Endodermal cell (in vitro differentiated cells): ENCODE measurements around the gene XPO6. TPM values are rescaled to one million over a fixed set of nuclear protein-coding genes. Genes with fewer than 3 reads are reported as not detected.
A peak's percentile ranks its signal among the peaks of the same experiment; 100 is the strongest.

Experiments
- DNase-seq: peaks from one replicate; pipeline ENCODE4 v3.0.0-alpha.2; 2017
- H3K27ac ChIP-seq: 2 replicates; pipeline ENCODE4 v1.5.1; 2013; ENCODE audit warnings: mild to moderate bottlenecking, low read depth, low read length, moderate library complexity
- H3K27me3 ChIP-seq: 2 replicates; pipeline ENCODE4 v1.6.1; 2013; ENCODE audit warnings: mild to moderate bottlenecking, low read length, moderate library complexity; ENCODE audit not compliant: insufficient read depth, control insufficient read depth, poor library complexity, severe bottlenecking
- H3K36me3 ChIP-seq: 2 replicates; pipeline ENCODE4 v1.7.0; 2013; ENCODE audit warnings: mild to moderate bottlenecking, low read length, moderate library complexity; ENCODE audit not compliant: control insufficient read depth, insufficient read depth
- H3K4me1 ChIP-seq: one replicate; pipeline ENCODE4 v1.7.0; 2013; ENCODE audit warnings: low read length; ENCODE audit not compliant: control insufficient read depth, insufficient read depth
- H3K4me3 ChIP-seq: 2 replicates; pipeline ENCODE4 v1.5.1; 2013; ENCODE audit warnings: mild to moderate bottlenecking, low read length, moderate library complexity
- H3K9ac ChIP-seq: 2 replicates; pipeline ENCODE4 v1.6.1; 2013; ENCODE audit warnings: mild to moderate bottlenecking, low read length, moderate library complexity; ENCODE audit not compliant: poor library complexity, severe bottlenecking; ENCODE audit errors: extremely low read depth
- H3K9me3 ChIP-seq: 2 replicates; pipeline ENCODE4 v1.6.1; 2013; ENCODE audit warnings: mild to moderate bottlenecking, low read length, moderate library complexity; ENCODE audit not compliant: control insufficient read depth
- H3K27ac Mint-ChIP-seq: 2 replicates; pipeline ENCODE4 v1.8.0; 2020; ENCODE audit warnings: mixed read lengths
- H3K27me3 Mint-ChIP-seq: 2 replicates; pipeline ENCODE4 v1.8.0; 2021; ENCODE audit warnings: mild to moderate bottlenecking, mixed read lengths; ENCODE audit not compliant: insufficient read depth
- H3K36me3 Mint-ChIP-seq: 2 replicates; pipeline ENCODE4 v1.8.0; 2020; ENCODE audit warnings: low read depth, mixed read lengths
- H3K4me1 Mint-ChIP-seq: 2 replicates; pipeline ENCODE4 v1.8.0; 2020; ENCODE audit warnings: mixed read lengths
- H3K4me3 Mint-ChIP-seq: 2 replicates; pipeline ENCODE4 v1.8.0; 2020; ENCODE audit warnings: mild to moderate bottlenecking, moderate library complexity, mixed read lengths
- H3K9me3 Mint-ChIP-seq: 2 replicates; pipeline ENCODE4 v1.8.0; 2020; ENCODE audit warnings: mild to moderate bottlenecking, mixed read lengths
- WGBS, 2 experiments: methylation state at CpG; one replicate each; pipeline versions ENCODE4 v1.1.5 to v1.1.7; 2013; ENCODE audit warnings: missing lambda C conversion rate in 2 of 2, mixed read lengths in 1 of 2; ENCODE audit not compliant: insufficient coverage in 1 of 2, insufficient read length in 1 of 2; 5-methylcytosine and 5-hydroxymethylcytosine counted together
- total RNA-seq, 2 donors: library from RNA; stranded (reverse); fragmentation: NEBNext Ultra II Directional in 1 of 2; extraction: Animal tissue kit (Norgen Biotek cat#: 25700) in 1 of 2; gene quantifications; 2 replicates in 1 of 2; 3 replicates in 1 of 2; pipeline ENCODE4 v1.2.1, GENCODE V29; 2021
- TF ChIP-seq, protein P1 (sequence below): fragments of 200-600 bp; sonication (generic); conservative IDR thresholded peaks from 2 replicates; pipeline ENCODE4 v1.5.0; 2021; ENCODE audit warnings: antibody characterized with exemption, mild to moderate bottlenecking

XPO6 gene
- total RNA-seq, 2 donors from 2014 or later: 84.7 to 92.4 TPM

DNA sequence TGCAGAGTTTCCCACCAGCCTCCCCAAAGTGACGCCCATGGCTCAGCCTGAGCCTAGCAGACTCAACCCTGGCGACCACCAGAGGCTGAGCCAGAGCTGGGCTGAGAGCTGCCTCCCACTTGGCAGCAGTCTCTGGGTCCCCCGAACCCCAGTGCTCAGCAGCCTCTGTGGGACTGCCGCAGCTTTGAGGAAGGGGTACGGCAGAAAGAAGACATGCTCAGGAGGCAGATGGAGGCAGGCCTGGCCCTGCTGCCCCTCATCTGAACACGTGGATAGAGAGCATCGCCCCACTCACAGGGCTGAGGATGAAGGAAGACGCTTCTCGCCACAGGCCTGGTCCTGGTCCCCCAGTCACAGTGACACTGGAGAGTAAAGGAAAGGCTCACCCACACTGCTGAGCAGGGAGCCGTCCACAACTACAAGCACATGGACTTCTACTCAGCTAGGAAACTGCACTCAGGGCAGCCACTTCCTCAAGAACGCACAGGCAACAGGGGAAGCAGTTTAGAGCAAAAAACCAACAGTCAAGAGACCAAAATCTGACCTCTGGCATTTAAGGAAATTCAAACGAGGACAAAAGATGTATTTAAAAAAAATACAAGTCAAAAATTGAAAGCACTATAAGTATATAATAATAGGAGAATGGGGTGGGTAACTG lies 103.0 kb downstream of the XPO6 start:
- TF ChIP-seq, protein P1, sequence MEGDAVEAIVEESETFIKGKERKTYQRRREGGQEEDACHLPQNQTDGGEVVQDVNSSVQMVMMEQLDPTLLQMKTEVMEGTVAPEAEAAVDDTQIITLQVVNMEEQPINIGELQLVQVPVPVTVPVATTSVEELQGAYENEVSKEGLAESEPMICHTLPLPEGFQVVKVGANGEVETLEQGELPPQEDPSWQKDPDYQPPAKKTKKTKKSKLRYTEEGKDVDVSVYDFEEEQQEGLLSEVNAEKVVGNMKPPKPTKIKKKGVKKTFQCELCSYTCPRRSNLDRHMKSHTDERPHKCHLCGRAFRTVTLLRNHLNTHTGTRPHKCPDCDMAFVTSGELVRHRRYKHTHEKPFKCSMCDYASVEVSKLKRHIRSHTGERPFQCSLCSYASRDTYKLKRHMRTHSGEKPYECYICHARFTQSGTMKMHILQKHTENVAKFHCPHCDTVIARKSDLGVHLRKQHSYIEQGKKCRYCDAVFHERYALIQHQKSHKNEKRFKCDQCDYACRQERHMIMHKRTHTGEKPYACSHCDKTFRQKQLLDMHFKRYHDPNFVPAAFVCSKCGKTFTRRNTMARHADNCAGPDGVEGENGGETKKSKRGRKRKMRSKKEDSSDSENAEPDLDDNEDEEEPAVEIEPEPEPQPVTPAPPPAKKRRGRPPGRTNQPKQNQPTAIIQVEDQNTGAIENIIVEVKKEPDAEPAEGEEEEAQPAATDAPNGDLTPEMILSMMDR: no peak
- H3K36me3 Mint-ChIP-seq: peaks cover 59% of the 10 kb centered on the region
- H3K4me1 Mint-ChIP-seq: no peaks in the 10 kb centered on the region

DNA sequence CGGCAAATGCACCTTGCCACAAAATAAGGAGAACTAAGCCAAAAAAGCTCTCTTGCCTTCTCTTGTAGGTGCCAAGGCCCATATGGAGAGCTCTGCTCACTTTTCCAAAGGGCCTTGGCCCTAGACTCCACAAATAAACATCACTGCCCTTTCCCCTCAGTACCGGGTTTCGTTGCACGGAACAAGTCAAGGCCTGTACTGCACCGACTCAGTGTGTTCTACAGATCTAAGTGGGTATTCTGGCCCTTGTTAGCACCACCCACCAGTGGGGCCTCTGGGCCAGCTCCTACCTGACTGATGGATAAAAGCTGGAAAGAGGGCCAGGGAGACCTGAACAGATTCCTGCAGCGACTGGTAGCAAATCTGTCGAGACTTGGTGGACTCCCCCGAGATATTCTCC lies 104.5 kb downstream of the XPO6 start:
- Mint-ChIP-seq H3K36me3 (peaks cover 65% of the 10 kb centered on the region), H3K4me3 (no peak overlapping the region), H3K4me1 (no peaks in the 10 kb centered on the region), H3K9me3 (no peaks in the 10 kb centered on the region), H3K27me3 (no peaks in the 10 kb centered on the region), H3K27ac (no peak overlapping the region)
- WGBS, 2 experiments: 91 to 97% methylated on average over 4 to 8 of the region's 8 CpGs
- Histone ChIP-seq H3K27me3 (no peaks in the 10 kb centered on the region), H3K27ac (no peak overlapping the region), H3K4me1 (no peaks in the 10 kb centered on the region), H3K4me3 (no peak overlapping the region), H3K9ac (no peak overlapping the region), H3K9me3 (no peaks in the 10 kb centered on the region), H3K36me3 (peaks cover 80% of the 10 kb centered on the region)
- TF ChIP-seq, protein P1: no peak
- peak; percentile 18 for DNase-seq

More for the DNA sequence above, 103.0 kb downstream of the XPO6 start:
- no peaks in the 10 kb centered on the region for H3K9me3 Mint-ChIP-seq
- WGBS, 2 experiments: 89% methylated on average over 9 to 12 of the region's 12 CpGs
- Histone ChIP-seq H3K27me3 (no peaks in the 10 kb centered on the region), H3K4me3 (no peak overlapping the region), H3K4me1 (no peaks in the 10 kb centered on the region), H3K36me3 (peaks cover 71% of the 10 kb centered on the region), H3K27ac (no peak overlapping the region), H3K9me3 (no peaks in the 10 kb centered on the region), H3K9ac (no peak overlapping the region)
- no peaks in the 10 kb centered on the region for H3K27me3 Mint-ChIP-seq
- peak overlapping the region; percentile 53 for H3K27ac Mint-ChIP-seq
- H3K4me3 Mint-ChIP-seq: no peak overlapping the region
- DNase-seq: no peak

- DNase-seq: peak; percentile 40
- no peak overlapping the region for H3K9ac ChIP-seq
- peaks cover 68% of the 10 kb centered on the region for H3K36me3 Mint-ChIP-seq
- TF ChIP-seq, protein P1: peak; percentile 17
- no peak overlapping the region for H3K4me3 ChIP-seq
- no peaks in the 10 kb centered on the region for H3K27me3 ChIP-seq
- H3K9me3 ChIP-seq: no peaks in the 10 kb centered on the region
- peaks cover 79% of the 10 kb centered on the region for H3K36me3 ChIP-seq
- no peaks in the 10 kb centered on the region for H3K9me3 Mint-ChIP-seq
- no peaks in the 10 kb centered on the region for H3K4me1 Mint-ChIP-seq
- H3K4me3 Mint-ChIP-seq: no peak overlapping the region
- no peaks in the 10 kb centered on the region for H3K27me3 Mint-ChIP-seq
- H3K27ac Mint-ChIP-seq: no peak overlapping the region
- WGBS, 2 experiments: 93 to 100% methylated on average over 3 to 5 of the region's 5 CpGs
- no peak overlapping the region for H3K27ac ChIP-seq
- H3K4me1 ChIP-seq: no peaks in the 10 kb centered on the region
Measured at GRCh38 chr16:28106467-28107215, 105.1 kb downstream of the XPO6 start.
